GM18520 (cell line): ENCODE results near the gene YES1.
A peak's percentile ranks its signal among the peaks of the same experiment; 100 is the strongest.

Source experiments
- ATAC-seq: cut with Tn5 transposase; IDR thresholded peaks from one replicate; pipeline ENCODE4 v1.9.1; 2021; ENCODE audit not compliant: unreplicated experiment

YES1 gene

DNA sequence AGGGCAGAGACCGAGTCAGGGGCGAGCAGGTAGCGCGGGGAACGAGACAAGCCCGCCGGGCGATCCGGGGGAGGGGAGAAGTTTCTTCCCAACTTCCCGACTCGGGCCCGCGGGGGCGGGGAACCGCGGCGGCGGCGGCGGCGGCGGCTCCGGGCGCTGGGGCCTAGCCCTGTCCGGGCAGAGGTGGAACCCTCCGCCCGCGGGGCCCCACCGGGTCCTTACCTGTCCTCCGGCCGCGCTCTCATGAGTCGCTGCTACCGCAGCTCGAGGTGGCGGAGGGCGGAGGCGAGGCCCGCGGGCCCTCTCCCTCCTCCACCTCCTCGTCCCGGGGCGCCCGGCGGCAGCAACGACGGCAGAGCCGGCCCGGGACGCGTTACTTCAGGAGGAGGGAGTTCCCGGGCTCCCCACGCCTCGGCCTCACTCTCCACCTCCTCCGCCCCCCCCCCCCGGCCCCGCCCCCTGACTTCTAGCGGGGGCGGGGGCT lies at the start of gene YES1:
Gene YES1 (minus strand): TSS at position 351 of the 484 bp plus-strand sequence. CDS start 55,415 bp downstream, outside the sequence.
- peak; percentile 30 for ATAC-seq

- ATAC-seq = no peak
Measured at GRCh38 chr18:857986-858385, 45.9 kb upstream of the YES1 start.

- no peak for ATAC-seq
Measured at GRCh38 chr18:853471-853870, 41.4 kb upstream of the YES1 start.

DNA sequence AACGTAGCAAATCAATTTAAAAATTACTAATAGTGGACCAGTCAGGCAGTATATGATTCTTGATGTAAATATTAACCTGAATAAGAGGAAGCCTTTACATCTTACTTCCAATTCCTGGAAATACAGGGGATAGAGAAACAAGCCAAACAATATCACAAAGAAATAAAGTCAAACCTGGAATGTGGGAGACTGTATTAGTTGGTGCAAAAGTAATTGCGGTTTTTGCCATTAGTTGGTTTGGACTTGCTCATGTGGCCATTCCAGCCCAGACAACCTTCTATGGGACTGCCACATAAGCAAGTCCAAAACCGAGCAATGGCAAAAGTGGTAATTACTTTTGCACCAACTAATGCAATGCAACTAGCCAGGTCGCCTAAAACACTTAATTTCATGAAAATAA lies 38.9 kb upstream of the YES1 start:
- ATAC-seq = no peak

DNA sequence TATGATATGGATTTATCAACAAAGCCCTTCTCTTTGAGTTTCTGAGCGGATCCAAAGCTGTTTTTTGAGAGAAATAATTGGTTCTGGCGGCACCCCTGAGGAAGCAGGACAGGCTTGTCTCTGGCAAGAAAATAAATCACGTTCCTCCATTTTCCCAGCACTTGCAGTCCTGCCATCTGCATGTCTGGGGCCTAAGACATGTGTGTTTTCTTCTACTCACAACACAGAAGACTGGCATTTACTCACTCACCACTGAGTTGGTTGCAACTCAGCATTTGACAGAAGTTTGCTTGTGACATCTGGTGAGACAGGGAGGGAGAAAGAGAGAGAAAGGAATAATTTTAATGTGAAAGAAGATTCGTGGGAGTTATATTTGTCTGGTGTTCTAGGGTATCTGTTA lies 37.0 kb upstream of the YES1 start:
- no peak for ATAC-seq

DNA sequence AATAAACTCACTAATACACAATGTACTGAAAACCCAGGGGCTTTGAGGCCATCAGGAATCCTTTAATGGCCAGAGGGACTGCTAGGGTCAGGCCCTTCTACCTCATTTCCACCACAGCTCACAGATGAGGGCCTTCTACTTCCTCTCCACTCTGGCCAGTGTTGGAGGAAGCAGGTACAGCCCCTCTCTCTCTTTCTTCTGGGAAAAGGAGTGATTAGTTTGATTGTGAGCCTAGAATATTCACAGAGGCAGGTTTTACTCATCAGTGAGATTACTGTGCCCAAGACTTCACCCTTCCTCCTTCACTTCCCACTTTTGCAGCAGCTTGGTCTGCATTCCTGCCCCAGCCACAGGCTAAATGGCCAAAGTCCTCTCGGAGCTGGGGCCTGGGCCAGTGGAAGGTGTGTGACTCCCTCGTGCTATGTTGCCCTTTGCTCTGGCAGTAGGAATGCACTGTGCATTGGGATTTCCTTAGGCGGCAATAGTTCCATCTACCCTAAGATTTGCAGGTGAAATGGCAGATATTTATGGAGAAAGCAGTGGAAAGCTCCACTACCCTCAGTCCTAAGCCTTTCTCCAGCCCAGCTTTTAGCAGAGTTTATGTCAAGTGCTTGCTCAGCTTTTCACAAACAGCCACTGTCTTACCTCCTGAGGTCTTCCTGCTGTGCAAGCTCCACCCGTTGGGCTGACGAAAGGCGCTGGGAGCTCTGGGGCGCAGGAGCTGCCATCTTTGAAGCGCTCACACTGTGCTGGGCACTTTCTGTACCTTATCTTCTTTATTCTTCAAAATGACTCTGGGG lies 36.2 kb upstream of the YES1 start:
- no peak for ATAC-seq

DNA sequence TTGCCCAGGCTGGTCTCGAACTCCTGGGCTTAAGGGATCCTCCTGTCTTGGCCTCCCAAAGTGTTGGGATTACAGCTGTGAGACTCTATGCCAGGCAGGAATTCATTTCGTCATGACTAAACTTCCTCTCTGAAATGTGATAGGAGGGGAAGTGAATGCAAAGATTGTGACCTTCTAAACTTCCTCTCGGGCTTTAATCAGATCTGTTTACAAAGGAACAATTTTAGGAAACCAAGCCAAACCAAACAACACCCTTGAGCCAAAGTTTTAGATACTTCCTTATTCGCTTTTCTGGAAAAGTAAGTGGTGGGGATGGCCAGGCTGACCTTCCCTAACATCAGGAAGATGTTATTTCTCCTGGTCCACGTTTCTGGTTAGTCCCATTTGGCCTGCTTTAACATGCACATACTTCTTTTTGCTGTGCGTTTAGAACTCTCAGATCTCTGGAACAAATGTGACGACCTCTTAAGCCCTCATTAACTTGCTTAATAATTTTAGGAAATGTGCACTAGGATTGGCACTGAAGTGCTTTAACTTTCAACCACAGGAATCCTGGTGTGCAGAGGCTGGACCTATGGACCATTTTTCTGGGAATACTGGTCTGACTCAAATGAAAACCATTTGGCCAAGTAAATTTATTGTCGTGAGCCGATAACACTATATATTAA lies 33.2 kb upstream of the YES1 start:
- ATAC-seq = no peak

GRCh38 chr18:841647-842370 lies 29.8 kb upstream of the YES1 start:
- ATAC-seq = no peak

DNA sequence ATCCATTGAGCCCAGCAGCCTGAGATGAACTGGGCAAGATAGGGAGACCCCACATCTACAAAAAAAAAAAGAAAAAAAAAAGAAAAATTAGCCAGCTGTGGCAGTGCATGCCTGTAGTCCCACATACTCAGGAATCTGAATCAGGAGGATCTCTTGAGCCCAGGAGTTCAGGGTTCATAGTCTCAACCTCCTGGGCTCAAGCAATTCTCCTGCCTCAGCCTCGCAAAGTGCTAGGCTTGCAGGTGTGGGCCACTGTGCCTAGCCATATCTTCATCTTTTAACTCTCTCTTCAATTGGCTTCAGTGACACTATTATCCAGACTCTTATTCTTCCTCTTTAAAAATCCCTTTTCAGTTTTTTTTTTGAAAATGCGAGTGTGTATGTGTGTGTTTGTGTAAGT lies 28.5 kb upstream of the YES1 start:
- ATAC-seq = no peak

DNA sequence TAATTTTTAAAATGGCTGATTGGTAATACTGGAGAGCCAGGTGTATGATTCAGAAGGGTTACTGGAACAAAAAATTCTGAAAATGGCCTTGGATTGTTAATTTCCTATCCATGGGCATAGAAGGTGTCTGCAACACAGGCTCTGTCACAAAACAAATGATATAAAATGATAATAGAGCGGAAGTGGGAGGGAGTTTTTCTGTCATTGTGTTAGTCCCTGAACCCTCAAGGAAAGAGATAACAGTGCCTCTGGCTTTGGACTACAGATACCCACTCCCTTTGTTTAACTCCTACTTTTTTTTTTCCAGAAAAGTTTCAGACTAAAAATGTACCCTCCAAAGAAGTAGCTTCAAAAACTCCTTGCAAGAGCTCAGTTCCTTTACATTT lies 28.0 kb upstream of the YES1 start:
- no peak for ATAC-seq

DNA sequence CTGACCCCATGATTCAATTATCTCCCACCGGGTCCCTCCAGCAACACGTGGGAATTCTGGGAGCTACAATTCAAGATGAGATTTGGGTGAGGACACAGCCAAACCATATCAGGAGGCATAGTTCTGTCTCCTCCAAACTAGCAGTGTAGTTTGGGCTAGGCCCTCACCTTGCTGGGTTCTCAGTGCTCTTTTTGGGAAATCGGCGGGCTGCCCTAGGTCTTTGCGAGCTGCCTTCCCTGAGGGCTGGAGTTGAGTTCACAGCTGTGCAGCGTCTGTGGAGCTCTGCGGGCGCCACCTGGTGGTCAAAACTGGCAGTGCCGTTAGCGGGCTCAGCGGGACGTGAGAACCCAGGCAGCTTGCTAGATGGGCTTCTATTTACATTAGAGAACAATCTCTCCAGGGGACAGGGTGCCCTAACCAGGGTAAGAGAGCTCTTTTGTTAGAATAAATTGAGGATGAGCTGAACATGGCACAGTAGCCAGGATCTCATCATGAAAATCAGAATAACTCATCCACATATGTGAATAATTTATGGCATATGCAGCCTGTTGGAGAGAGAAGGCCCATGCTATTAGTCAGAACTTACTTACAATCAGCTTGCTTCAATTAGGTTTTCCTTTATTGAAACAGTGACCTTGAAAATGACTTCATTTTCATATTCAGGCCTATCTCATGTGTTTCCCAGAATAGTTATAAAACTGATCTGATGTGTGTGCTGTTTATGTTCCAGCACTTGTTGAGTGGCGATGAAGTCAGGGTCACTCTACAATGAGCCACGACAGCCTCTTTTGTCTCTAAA lies 27.4 kb upstream of the YES1 start:
- ATAC-seq = peak; percentile 81

- no peak for ATAC-seq
Measured at GRCh38 chr18:837922-838321, 25.9 kb upstream of the YES1 start.

- no peak for ATAC-seq
Measured at GRCh38 chr18:834082-834720, 22.2 kb upstream of the YES1 start.

GRCh38 chr18:833197-833596 lies 21.2 kb upstream of the YES1 start:
- no peak for ATAC-seq

DNA sequence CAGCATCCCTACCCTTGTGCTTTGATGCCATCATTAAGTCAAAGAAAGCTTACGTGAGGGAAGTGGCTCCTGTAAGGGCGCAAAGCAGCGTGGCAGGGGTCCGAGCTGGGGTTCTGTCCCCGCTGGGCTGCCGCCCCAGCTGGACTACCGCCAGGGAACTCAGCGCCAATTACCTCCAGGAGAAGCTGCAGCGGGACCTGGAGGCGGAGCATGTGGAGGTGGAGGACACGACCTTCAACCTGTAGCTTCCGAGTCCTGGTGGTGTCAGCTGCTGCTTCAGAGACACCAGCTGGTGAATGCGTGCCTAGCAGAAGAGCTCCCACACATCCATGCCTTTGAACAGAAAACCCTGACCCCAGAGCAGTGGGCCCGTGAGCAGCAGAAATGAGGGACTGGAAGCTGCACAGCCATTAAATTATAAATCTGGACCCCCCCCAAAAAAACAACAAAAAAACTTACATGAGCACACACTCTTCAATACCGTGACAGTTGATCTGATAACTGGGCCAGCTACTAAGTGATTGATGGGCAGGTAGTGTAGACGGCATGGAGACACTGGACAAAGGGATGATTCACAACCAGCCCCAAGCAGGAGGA lies 20.1 kb upstream of the YES1 start:
- ATAC-seq = no peak

DNA sequence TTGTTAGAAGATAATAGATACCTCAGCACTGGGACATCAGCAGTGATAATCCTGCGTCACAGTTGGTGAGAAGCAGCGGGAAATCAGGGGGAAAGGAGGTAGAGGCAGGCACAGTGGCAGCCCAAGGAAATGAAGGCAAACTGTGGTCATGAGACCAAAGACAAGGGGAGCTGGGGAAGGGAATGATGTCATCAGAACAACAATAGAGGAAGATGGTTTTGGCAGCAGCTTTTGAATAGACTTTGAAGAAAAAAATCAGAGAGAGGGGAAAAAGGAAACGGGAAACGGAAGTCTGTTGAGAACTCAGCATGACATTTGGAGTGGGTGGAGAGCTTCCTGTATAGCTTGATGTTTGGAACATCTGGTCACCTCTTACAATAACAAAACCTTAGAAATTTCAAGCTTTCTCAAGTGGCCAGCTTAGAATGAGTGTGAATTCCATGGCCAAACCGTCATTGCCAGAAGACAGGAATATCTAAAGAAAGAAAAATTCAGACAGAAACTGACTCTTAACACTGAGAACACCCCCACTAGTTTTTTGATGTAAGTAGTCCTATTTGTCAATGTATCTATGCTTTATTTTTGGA lies 18.4 kb upstream of the YES1 start:
- no peak for ATAC-seq

DNA sequence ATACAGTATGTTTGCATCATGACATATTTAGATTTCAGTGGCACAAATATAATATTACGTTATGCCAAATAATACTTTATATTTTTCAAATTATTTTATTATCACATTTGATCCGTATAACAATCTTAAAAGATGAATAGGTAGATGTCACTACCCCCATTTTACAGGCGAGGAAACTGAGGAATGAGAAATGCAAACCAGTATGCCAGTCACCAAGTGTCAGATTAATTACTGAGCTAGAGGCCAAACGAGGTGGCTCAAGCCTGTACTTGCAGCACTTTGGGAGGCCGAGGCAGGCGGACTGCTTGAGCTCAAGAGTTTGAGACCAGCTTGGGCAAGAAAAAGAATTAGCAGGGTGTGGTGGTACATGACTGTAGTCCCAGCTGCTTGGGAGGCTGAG lies 17.4 kb upstream of the YES1 start:
- no peak for ATAC-seq

- no peak for ATAC-seq
Measured at GRCh38 chr18:827093-827677, 15.1 kb upstream of the YES1 start.

DNA sequence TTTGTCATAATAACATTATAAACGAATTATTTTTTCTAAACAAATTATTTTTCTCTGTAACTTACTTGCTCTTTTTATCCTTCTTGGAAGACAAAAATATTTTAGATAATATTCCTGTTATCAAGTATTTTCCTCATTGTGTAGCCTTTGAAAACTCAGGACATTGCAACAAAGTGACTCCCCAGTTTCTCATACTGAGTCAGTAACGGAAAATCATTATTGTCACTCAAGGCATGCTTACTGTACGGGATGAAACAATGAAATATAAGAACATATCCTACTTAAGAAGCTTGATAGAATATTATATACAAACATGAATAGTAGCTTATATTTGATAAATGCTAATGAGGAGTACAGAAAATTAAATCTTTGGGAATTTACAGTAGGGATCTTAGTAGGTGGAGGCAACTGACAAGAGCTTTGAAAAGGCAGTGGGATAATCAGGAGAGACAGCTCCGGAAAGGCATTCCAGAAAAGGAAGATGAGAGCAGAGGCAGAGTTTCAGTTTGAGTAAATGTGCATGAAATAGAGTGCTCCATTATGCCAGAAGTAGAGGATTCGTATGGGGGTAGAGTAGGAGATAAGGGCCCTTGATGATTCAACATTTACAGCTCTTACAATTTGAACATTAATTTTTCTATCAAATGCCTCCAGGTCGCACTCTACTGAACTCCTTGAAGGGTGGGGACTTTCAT lies 14.0 kb upstream of the YES1 start:
- no peak for ATAC-seq
